Testis (tissue), 2 donors: Measurements from ENCODE around the gene TSPAN14.

ENCODE experiments used
- CTCF ChIP-seq, 3 experiments: fragments of 450-650 bp in 2 of 3; fragments of 200-600 bp in 1 of 3; sonication (generic) in 1 of 3; IDR thresholded peaks; one replicate each; pipeline ENCODE4 v1.5.1; 2016 to 2019; ENCODE audit warnings: antibody characterized with exemption in 3 of 3, mild to moderate bottlenecking in 2 of 3, moderate library complexity in 1 of 3
- POLR2A ChIP-seq: fragments of 450-650 bp; IDR thresholded peaks from one replicate; pipeline ENCODE4 v1.6.1; 2017; ENCODE audit warnings: antibody characterized with exemption, mild to moderate bottlenecking, moderate library complexity

DNA sequence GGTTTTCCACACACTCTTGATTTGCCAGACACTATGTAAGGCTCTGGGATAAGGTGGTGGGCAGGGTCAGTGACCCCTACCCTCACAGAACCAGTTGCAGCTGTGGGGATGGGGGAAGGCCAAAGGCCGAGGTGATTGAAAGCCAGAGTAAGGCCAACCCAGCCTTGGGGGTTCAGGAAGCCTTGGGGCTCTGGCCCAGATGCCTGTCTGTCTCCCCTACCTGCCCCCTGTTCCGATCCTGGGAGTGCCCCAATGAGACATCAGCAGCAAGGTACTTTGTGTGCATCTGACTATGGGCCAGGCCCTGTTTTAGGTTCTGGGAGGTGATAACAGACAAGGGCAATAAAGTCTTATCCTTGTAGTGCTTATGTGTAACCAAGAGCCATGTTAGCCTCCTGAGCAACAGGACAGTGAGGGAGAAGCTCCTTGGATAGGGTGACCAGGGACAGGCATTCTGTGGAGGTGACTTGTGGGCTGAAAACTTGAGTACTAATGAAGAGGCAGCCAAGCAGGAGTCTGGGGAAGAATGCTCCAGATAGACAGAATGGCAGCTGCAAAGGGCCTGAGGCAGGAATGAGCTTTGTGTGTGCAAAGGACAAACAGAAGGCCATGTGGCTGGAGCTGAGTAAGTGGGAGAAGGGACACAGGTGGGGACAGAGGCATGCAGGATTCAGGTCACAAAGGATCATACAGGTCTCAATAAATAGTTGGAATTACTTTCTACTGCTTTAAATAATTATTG lies 35.4 kb downstream of the TSPAN14 start:
- no peak for TF ChIP-seq CTCF (IDR thresholded peaks at IDR 0.05)
- TF ChIP-seq POLR2A, result no peak
